Muscle of back (tissue), 11 donors: ENCODE results near the gene SSTR3. TPM values are rescaled to one million over a fixed set of nuclear protein-coding genes. Genes with fewer than 3 reads are reported as not detected.

Experiments
- DNase-seq, 3 donors: peaks; one replicate each; pipeline versions ENCODE4 v3.0.0 to v3.0.0-alpha.2; 2013
- polyA plus RNA-seq, 10 donors: library from polyadenylated mRNA; unstranded; fragments of 120-200 nt; gene quantifications; one replicate each; pipeline ENCODE4 v1.2.1, GENCODE V29; 2013; ENCODE audit not compliant: insufficient read length in 10 of 10

Gene SSTR3
- polyA plus RNA-seq, 10 donors = 0.09 to 0.15 (median 0.13) TPM; not detected in 6

- no peak for DNase-seq
Measured at GRCh38 chr22:37167981-37168647, 44.2 kb downstream of the SSTR3 start.

GRCh38 chr22:37167176-37167980 lies 44.9 kb downstream of the SSTR3 start:
- no peak for DNase-seq

- DNase-seq = peak; percentile 66 to 90 (median 84)
Measured at GRCh38 chr22:37166675-37167066, 45.6 kb downstream of the SSTR3 start.

- no peak for DNase-seq
Measured at GRCh38 chr22:37165940-37166674, 46.2 kb downstream of the SSTR3 start.

GRCh38 chr22:37165066-37165465 lies 47.2 kb downstream of the SSTR3 start:
- DNase-seq = no peak

- DNase-seq = no peak
Measured at GRCh38 chr22:37164505-37164887, 47.8 kb downstream of the SSTR3 start.

GRCh38 chr22:37163575-37164504 lies 48.4 kb downstream of the SSTR3 start:
- no peak for DNase-seq

GRCh38 chr22:37163096-37163489 lies 49.2 kb downstream of the SSTR3 start:
- DNase-seq = no peak

- DNase-seq = no peak
Measured at GRCh38 chr22:37162221-37163095, 49.8 kb downstream of the SSTR3 start.

- DNase-seq = no peak
Measured at GRCh38 chr22:37161443-37161842, 50.8 kb downstream of the SSTR3 start.

- DNase-seq = no peak
Measured at GRCh38 chr22:37160027-37160426, 52.2 kb downstream of the SSTR3 start.

GRCh38 chr22:37158963-37159290 lies 53.4 kb downstream of the SSTR3 start:
- no peak for DNase-seq

- DNase-seq = no peak
Measured at GRCh38 chr22:37157516-37158285, 54.6 kb downstream of the SSTR3 start.

GRCh38 chr22:37156686-37157435 lies 55.4 kb downstream of the SSTR3 start:
- no peak for DNase-seq

GRCh38 chr22:37155971-37156370 lies 56.3 kb downstream of the SSTR3 start:
- DNase-seq = no peak

GRCh38 chr22:37154925-37155712 lies 57.2 kb downstream of the SSTR3 start:
- no peak for DNase-seq
